Measurements from ENCODE around the gene AHRR.

Gene AHRR

GRCh38 chr5:317086-317811, 4.3 kb upstream of the AHRR start:
- DNase-seq (ENCODE audit: low read depth): peak; percentile 92
- peak; percentile 98 for TF ChIP-seq CTCF (IDR thresholded peaks at IDR 0.05; ENCODE audit: insufficient read depth, low read depth, low read length, missing control alignments)
- H3K4me3 ChIP-seq (ENCODE audit: low read depth, low read length): no peak overlapping the region

DNA sequence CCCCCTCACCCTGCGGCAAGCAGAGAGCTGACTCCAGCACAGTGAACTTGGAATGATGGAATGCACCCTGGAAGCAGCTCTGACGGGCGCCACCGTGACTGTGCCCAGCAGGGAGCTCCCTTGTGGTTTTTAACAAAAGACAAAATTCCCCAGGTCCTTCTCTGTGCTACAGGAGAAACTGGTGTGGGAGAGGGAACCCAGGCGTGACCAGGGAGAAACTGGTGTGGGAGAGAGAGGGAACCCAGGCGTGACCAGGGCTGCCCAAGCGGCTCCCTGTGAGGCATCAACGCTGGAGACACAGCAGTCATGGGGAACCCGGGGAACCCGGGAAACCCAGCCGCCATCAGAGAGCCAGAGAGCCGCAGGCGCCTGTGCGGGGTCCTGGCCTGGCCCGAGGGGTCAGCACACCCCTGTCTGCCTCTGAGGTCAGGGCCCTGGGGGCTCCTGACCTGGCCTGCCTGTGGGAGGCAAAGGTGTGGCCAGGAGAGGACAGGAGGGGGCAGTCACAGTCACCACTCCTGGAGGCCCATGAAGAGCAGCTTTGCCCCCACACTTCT, 3.1 kb upstream of the AHRR start:
- no peak for TF ChIP-seq CTCF (IDR thresholded peaks at IDR 0.05; ENCODE audit: insufficient read depth, low read depth, low read length, missing control alignments)
- DNase-seq (ENCODE audit: low read depth): no peak
- no peak overlapping the region for H3K4me3 ChIP-seq (ENCODE audit: low read depth, low read length)

- no peak for TF ChIP-seq CTCF (IDR thresholded peaks at IDR 0.05; ENCODE audit: insufficient read depth, low read depth, low read length, missing control alignments)
- DNase-seq (ENCODE audit: low read depth): no peak
- H3K4me3 ChIP-seq (ENCODE audit: low read depth, low read length): no peak overlapping the region
Measured at GRCh38 chr5:318931-319601, 2.4 kb upstream of the AHRR start.

- TF ChIP-seq CTCF (IDR thresholded peaks at IDR 0.05; ENCODE audit: insufficient read depth, low read depth, low read length, missing control alignments): peak; percentile 1
- H3K4me3 ChIP-seq (ENCODE audit: low read depth, low read length): peak overlapping the region; percentile 73
- DNase-seq (ENCODE audit: low read depth): no peak
Measured at GRCh38 chr5:320524-321229, 837 bp upstream of the AHRR start.

DNA sequence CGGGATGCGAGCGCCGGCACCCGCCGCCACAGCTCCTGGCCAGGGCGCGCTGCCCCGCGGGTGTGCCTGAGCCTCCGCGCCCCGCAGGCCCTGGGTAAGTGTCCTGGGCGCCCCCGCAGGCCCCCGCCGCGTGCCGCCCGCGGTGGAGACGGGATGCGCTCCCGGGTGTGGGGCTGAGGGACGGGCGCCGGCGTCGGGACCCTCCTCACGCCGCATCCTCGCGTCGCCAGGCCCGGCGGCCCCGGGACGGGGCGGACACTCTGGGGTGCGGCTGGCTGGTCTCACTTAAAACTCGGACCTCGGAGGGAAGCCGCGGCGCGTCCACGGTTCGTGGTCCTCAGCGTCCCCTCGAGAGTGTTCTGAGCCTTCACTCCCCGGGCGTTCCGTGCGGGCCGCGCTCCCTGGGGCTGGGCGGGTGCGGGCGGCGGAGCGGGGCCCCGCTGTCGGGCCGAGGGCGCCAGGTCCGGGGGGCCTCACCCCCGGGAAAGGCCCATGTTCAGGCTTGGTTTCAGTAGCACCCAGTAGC, 275 bp downstream of the AHRR start:
- DNase-seq (ENCODE audit: low read depth): peak; percentile 20
- H3K4me3 ChIP-seq (ENCODE audit: low read depth, low read length): peak overlapping the region; percentile 57
- no peak for TF ChIP-seq CTCF (IDR thresholded peaks at IDR 0.05; ENCODE audit: insufficient read depth, low read depth, low read length, missing control alignments)

- no peak for DNase-seq (ENCODE audit: low read depth)
- TF ChIP-seq CTCF (IDR thresholded peaks at IDR 0.05; ENCODE audit: insufficient read depth, low read depth, low read length, missing control alignments): no peak
- peak overlapping the region; percentile 57 for H3K4me3 ChIP-seq (ENCODE audit: low read depth, low read length)
Measured at GRCh38 chr5:322281-322941, 897 bp downstream of the AHRR start.
